A172 (cell line): ENCODE measurements around the gene PRICKLE2. TPM values are rescaled to one million over a fixed set of nuclear protein-coding genes. Genes with fewer than 3 reads are reported as not detected.
A peak's percentile ranks its signal among the peaks of the same experiment; 100 is the strongest.

Experiments
- DNase-seq: peaks from one replicate; pipeline ENCODE4 v3.0.0-alpha.2; 2015; ENCODE audit warnings: low spot score
- total RNA-seq: library from RNA; depleted of rRNA; stranded (reverse); fragments of >200 nt; shearing (Covaris generic); gene quantifications from 2 replicates; pipeline ENCODE4 v1.2.3, GENCODE V29; 2014

PRICKLE2 gene
- total RNA-seq, 1 experiment from 2014 or later, result 6.9 TPM

GRCh38 chr3:64188810-64189560 lies 36.3 kb downstream of the PRICKLE2 start:
- peak; percentile 97 for DNase-seq

- peak; percentile 98 for DNase-seq
These were observed 38.0 kb downstream of the PRICKLE2 start for GRCh38 chr3:64187065-64187959.

GRCh38 chr3:64186667-64187064 lies 38.6 kb downstream of the PRICKLE2 start:
- no peak for DNase-seq

DNA sequence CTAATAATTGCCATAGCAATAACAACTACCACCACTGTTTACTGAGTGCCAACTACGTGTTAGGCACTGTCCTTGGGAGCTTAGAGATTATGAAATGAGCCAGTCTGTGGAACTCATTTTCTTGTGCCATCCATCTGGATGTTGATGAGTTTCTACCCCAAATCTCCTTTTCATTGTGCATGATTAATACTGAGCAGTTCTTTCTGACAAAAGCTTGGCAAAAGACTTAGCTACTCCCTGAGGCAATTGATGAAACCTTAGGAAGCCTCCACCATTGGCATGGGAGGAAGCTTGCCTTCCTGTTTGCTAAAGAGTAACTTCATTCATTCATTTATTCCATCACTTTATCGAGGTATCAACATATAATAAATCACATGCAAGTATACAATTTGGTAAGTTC lies 39.8 kb downstream of the PRICKLE2 start:
- DNase-seq, result no peak

GRCh38 chr3:64184621-64185020 lies 40.6 kb downstream of the PRICKLE2 start:
- DNase-seq, result peak; percentile 27

- no peak for DNase-seq
These were observed 45.4 kb downstream of the PRICKLE2 start for GRCh38 chr3:64179860-64180259.

GRCh38 chr3:64179249-64179648 lies 46.0 kb downstream of the PRICKLE2 start:
- DNase-seq, result no peak

GRCh38 chr3:64178419-64178818 lies 46.8 kb downstream of the PRICKLE2 start:
- DNase-seq, result no peak

DNA sequence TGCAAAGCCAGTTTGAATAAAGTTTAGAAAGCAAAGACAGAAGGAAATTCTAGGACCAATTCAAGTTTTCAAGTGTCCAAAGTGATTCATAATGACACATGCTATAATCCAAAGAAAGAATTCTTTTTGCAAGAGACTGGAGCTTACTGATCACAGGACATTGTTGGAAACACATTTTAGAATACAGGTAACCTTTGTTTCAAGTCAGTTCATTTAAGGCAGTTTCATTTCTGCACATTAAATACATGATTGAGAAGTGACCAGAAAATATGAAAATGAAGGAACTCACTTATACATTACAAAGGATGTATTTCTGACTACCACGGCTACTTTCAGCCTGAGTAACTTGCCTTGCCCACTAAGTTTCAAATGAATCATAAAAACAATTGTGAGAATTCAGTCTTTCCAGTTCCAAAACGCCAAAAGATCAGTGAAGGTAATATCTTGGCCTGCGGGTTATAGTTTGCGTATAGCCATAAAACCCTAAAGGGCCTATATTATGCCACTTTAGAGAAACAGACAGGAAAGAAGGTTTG lies 48.7 kb downstream of the PRICKLE2 start:
- no peak for DNase-seq

GRCh38 chr3:64174328-64174727 lies 50.9 kb downstream of the PRICKLE2 start:
- DNase-seq, result no peak

- DNase-seq, result no peak
These were observed 51.7 kb downstream of the PRICKLE2 start for GRCh38 chr3:64173563-64173962.

- DNase-seq, result no peak
These were observed 55.0 kb downstream of the PRICKLE2 start for GRCh38 chr3:64170270-64170669.

- no peak for DNase-seq
These were observed 57.4 kb downstream of the PRICKLE2 start for GRCh38 chr3:64167868-64168267.

GRCh38 chr3:64167351-64167750 lies 57.9 kb downstream of the PRICKLE2 start:
- DNase-seq, result no peak

DNA sequence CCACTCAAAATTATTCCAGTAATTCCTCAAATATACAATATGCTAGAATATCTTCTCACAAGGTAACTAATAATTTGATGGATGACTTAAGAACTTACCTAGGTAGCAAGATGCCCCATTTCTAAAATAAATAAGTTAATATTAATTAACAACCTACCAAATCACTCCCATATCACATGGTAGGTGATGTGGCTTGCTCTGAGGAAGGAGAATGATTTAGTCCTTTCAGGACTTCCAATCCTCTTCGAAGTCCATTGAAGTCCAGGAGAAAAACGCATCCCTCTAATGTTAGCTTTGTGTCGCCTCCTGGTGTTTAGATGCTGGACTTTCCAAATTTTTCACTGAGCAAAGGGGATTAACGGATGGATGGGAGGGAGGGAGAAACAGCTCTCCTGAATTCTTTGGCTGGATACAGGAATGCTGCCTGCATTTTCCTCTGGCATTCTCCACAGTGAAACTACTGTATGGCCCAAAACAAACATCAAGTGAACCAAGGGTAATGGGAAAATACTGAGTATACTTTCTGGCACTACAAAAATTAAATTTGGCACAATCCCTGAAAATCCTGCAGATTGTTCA lies 58.6 kb downstream of the PRICKLE2 start:
- peak; percentile 16 for DNase-seq

GRCh38 chr3:64164349-64164748 lies 60.9 kb downstream of the PRICKLE2 start:
- no peak for DNase-seq

DNA sequence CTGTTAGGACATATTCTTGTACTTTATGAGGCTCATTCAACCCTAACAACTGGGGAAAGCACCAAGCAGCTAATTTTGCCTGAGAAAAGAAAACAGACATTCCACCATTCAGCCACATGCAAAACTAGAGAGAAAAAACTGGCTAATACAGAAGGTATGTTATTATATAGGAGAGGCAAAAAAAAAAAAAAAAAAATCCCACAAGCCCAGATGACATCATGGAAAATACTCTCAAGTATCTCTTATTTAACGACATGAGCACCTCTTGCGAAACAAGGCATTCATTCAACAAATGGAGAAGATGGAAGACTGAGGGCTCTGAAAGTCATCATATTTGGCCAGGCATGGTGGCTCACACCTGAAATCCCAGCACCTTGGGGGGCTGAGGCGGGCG lies 61.5 kb downstream of the PRICKLE2 start:
- DNase-seq, result peak; percentile 67

DNA sequence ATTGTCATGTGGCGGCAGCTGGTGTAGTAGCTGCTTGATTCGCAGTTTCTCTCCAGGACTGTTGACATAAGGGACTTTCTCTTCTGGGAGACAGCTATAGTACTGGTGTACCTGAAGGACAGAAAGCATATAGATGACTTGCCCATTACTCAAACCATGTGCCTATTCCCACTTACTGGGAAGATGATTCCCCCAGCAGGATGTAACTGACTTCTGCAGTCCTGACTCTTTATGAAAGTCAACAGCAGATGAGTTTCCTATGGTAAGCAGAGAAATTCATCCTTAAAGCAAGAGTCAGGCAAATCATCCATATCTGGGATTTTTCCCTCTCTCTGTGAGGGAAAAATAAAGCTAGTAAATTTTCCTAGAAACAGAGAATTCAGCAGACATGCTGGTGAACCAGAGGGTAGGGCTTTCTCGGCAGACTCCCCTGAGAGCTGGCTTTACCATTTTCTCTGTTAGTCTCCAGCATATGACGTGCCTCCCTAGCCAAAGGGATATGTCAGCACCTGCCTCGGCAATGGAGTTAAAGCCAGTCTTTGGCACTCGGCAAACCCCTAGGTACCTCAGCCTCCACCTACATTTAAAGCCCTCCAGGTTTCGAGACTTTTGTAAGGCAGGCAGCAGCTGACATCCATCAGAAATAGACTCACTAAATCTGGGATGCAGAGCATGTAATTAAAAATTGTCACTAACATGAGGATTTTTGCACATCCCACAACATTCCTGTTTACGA lies 62.1 kb downstream of the PRICKLE2 start:
- DNase-seq, result no peak

DNA sequence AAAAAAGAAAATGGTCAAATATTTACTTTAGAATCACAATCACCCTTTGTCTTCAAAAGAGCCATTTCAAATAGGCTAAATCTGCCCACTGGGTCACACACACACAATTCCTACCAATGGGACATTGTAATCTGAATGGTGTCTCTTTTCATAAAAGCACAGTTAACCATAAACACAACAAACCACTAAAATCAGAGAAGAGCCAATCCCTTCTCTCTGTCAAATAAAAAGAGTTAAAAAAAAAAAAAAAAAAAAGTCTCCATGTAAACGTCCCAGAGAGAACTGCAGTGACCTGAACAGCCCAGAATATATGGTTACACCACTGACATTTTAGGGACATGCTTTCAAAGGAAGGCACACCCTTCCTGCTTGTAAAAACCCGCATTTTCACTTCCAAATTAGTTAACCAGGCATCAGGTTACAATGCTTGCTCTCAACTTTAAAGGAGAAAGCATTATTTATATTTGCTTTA lies 63.7 kb downstream of the PRICKLE2 start:
- no peak for DNase-seq

GRCh38 chr3:64160000-64160695 lies 65.1 kb downstream of the PRICKLE2 start:
- DNase-seq, result no peak

DNA sequence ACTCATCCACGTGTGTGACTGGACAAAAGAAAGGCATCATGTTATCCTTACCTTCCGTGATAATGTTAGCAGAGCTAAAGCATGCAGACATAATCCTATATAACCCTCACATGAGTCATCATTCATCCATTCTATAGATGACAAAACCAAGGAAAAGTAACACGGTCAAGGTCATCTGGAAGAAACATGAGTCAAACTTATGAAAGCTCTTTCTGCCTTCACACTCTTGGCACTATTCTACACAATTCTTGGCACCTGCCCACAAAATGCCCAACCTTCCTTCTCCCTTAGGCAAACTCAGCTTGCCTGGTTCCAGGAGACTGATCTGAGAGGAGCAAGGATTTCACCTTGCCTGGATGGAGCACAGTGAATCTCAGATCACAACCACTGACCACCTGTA lies 66.9 kb downstream of the PRICKLE2 start:
- DNase-seq, result no peak
